B cell (primary cell): ENCODE data around the gene CPED1. TPM values are rescaled to one million over a fixed set of nuclear protein-coding genes. Genes with fewer than 3 reads are reported as not detected.
"Not testable (repeated sequence)": the region's sequence is repeated elsewhere in the genome, so short reads cannot be mapped to it uniquely, and the experiment has no call there.

Experiments
- ATAC-seq: fragments of 200-7000 bp; cut with Tn5 transposase; one replicate; pipeline ENCODE4 v1.10.0; 2021; ENCODE audit warnings: low read depth, mild to moderate bottlenecking, moderate number of reproducible peaks, moderate library complexity
- CTCF ChIA-PET: fragments of 350-600 bp; sonication (Branson Sonifier 250); formaldehyde crosslinking; loops from one replicate; lab custom pipeline; 2021; ENCODE audit warnings: antibody characterized with exemption, inconsistent platforms; lab: Charles Lee
- POLR2A ChIA-PET: fragments of 350-600 bp; sonication (Branson Sonifier 250); formaldehyde crosslinking; loops from one replicate; lab custom pipeline; 2021; ENCODE audit warnings: antibody characterized with exemption; lab: Charles Lee
- DNase-seq: peaks from one replicate; pipeline ENCODE4 v3.0.0; 2013
- H2AFZ ChIP-seq: 2 replicates; pipeline ENCODE4 v1.6.1; 2012; ENCODE audit warnings: mild to moderate bottlenecking, low read depth, low read length; ENCODE audit not compliant: insufficient read depth, poor library complexity, severe bottlenecking
- H3K27ac ChIP-seq, 2 donors: 1 replicate in 1 of 2; 2 replicates in 1 of 2; pipeline ENCODE4 v1.5.1; 2012 to 2013; ENCODE audit warnings: low read length in 2 of 2, mild to moderate bottlenecking in 2 of 2, moderate library complexity in 1 of 2
- H3K27me3 ChIP-seq, 4 experiments: fragments of 200-600 bp in 1 of 4; sonication (generic) in 1 of 4; replicated peaks in 1 of 4; 1 replicate in 2 of 4; 2 replicates in 2 of 4; pipeline versions ENCODE4 v1.6.1 to v1.7.0; 2013 to 2016; ENCODE audit warnings: low read length in 3 of 4, mild to moderate bottlenecking in 2 of 4, mixed read lengths in 1 of 4, moderate library complexity in 1 of 4; ENCODE audit not compliant: insufficient read depth in 4 of 4, control insufficient read depth in 3 of 4; ENCODE audit errors: control extremely low read depth in 1 of 4
- H3K36me3 ChIP-seq, 2 experiments: replicated peaks in 1 of 2; 1 replicate in 1 of 2; 2 replicates in 1 of 2; pipeline versions ENCODE4 v1.6.1 to v1.7.1; 2013; ENCODE audit warnings: low read length in 1 of 2; ENCODE audit not compliant: insufficient read depth in 2 of 2, control insufficient read depth in 1 of 2; ENCODE audit errors: control extremely low read depth in 1 of 2, extremely low read depth in 1 of 2
- H3K4me1 ChIP-seq, 2 donors: fragments of 200-600 bp in 1 of 2; sonication (generic) in 1 of 2; 1 replicate in 1 of 2; 2 replicates in 1 of 2; pipeline versions ENCODE4 v1.5.1 to v1.6.1; 2013 to 2017; ENCODE audit warnings: low read length in 2 of 2; ENCODE audit not compliant: control insufficient read depth in 2 of 2, insufficient read depth in 2 of 2
- H3K4me2 ChIP-seq: replicated peaks from 2 replicates; pipeline ENCODE3; 2012; ENCODE audit warnings: mild to moderate bottlenecking, low read depth, low read length; ENCODE audit not compliant: poor library complexity, severe bottlenecking
- H3K4me3 ChIP-seq, 5 experiments: fragments of 200-600 bp in 1 of 5; sonication (generic) in 1 of 5; 1 replicate in 3 of 5; 2 replicates in 2 of 5; pipeline versions ENCODE4 v1.5.1 to v1.7.0; 2011 to 2016; ENCODE audit warnings: low read length in 4 of 5, mild to moderate bottlenecking in 4 of 5, low read depth in 2 of 5, control low read depth in 1 of 5, moderate library complexity in 1 of 5; ENCODE audit not compliant: insufficient read depth in 1 of 5; ENCODE audit errors: control extremely low read depth in 1 of 5, extremely low read depth in 1 of 5
- H3K79me2 ChIP-seq: fragments of 200-600 bp; sonication (generic); one replicate; pipeline ENCODE4 v1.6.0; 2016; ENCODE audit warnings: low read length; ENCODE audit not compliant: control insufficient read depth, insufficient read depth
- H3K9ac ChIP-seq: fragments of 200-600 bp; sonication (generic); 2 replicates; pipeline ENCODE4 v1.6.1; 2017; ENCODE audit warnings: mild to moderate bottlenecking, low read length, moderate library complexity
- H3K9me3 ChIP-seq, 3 donors: one replicate each; pipeline versions ENCODE4 v1.6.1 to v1.7.1; 2013; ENCODE audit warnings: low read length in 2 of 3; ENCODE audit not compliant: control insufficient read depth in 2 of 3, insufficient read depth in 1 of 3; ENCODE audit errors: control extremely low read depth in 1 of 3
- H4K20me1 ChIP-seq: 2 replicates; pipeline ENCODE4 v1.6.0; 2012; ENCODE audit warnings: mild to moderate bottlenecking, low read length; ENCODE audit not compliant: insufficient read depth, control insufficient read depth, poor library complexity, severe bottlenecking
- H3K27ac Mint-ChIP-seq: one replicate; pipeline ENCODE4 v1.8.0; 2021; ENCODE audit warnings: mixed read lengths
- H3K27me3 Mint-ChIP-seq: one replicate; pipeline ENCODE4 v1.8.0; 2021; ENCODE audit warnings: mixed read lengths
- H3K4me1 Mint-ChIP-seq: one replicate; pipeline ENCODE4 v1.8.0; 2021; ENCODE audit warnings: mixed read lengths
- H3K4me3 Mint-ChIP-seq: one replicate; pipeline ENCODE4 v1.8.0; 2021; ENCODE audit warnings: mixed read lengths
- H3K9me3 Mint-ChIP-seq: one replicate; pipeline ENCODE4 v1.8.0; 2022; ENCODE audit warnings: mixed read lengths; ENCODE audit not compliant: insufficient read depth
- CTCF ChIP-seq: fragments of 200-600 bp; IDR thresholded peaks from one replicate; pipeline ENCODE4 v1.8.0; 2022; ENCODE audit warnings: antibody characterized with exemption, mild to moderate bottlenecking
- EZH2 ChIP-seq: IDR thresholded peaks from 2 replicates; pipeline ENCODE4 v1.6.1; 2012; ENCODE audit warnings: borderline replicate concordance, low read depth, mild to moderate bottlenecking, moderate library complexity, low read length; ENCODE audit not compliant: insufficient read depth, poor library complexity, severe bottlenecking
- whole genome bisulfite sequencing: methylation state at CpG from one replicate; pipeline ENCODE4 v1.1.5; 2013; ENCODE audit warnings: missing lambda C conversion rate; ENCODE audit not compliant: insufficient coverage; 5-methylcytosine and 5-hydroxymethylcytosine counted together
- intact Hi-C: fragments of 100-400 bp; cut with micrococcal nuclease; formaldehyde crosslinking; loops from one replicate; pipeline ENCODE4 v1.10.0; 2022
- polyA plus RNA-seq: library from polyadenylated mRNA; depleted of rRNA; stranded (reverse); fragments of >200 nt; gene quantifications from 2 replicates; pipeline ENCODE4 v1.2.3, GENCODE V29; 2012
- total RNA-seq, 2 donors: library from RNA; stranded (reverse); fragments of 120-200 nt in 1 of 2; gene quantifications; 1 replicate in 1 of 2; 2 replicates in 1 of 2; pipeline versions ENCODE4 v1.2.3 to v1.2.4, GENCODE V29; 2013 to 2022

CPED1 gene
- total and polyA plus RNA-seq, 2 donors (not counting 1 experiment from before 2014, with no cell fraction given) = 0.44 to 3.8 TPM

DNA sequence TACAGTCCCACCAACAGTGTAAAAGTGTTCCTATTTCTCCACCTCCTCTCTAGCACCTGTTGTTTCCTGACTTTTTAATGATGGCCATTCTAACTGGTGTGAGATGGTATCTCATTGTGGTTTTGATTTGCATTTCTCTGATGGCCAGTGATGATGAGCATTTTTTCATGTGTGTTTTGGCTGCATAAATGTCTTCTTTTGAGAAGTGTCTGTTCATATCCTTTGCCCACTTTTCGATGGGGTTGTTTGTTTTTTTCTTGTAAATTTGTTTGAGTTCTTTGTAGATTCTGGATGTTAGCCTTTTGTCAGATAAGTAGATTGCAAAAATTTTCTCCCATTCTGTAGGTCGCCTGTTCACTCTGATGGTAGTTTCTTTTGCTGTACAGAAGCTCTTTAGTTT, 79.2 kb downstream of the CPED1 start:
- H3K9me3 ChIP-seq, H2AFZ ChIP-seq, H3K4me3 ChIP-seq, DNase-seq, H3K4me1 ChIP-seq, POLR2A ChIA-PET, CTCF ChIA-PET, H3K9me3 Mint-ChIP-seq, H3K4me3 Mint-ChIP-seq, H3K4me2 ChIP-seq, H4K20me1 ChIP-seq, intact Hi-C loops, H3K79me2 ChIP-seq, H3K27ac ChIP-seq, H3K4me1 Mint-ChIP-seq, H3K36me3 ChIP-seq, ATAC-seq, H3K27ac Mint-ChIP-seq, H3K27me3 Mint-ChIP-seq, H3K9ac ChIP-seq, H3K27me3 ChIP-seq: not testable (repeated sequence)
- no CpG with 5 or more reads among the region's 2 CpGs for WGBS

DNA sequence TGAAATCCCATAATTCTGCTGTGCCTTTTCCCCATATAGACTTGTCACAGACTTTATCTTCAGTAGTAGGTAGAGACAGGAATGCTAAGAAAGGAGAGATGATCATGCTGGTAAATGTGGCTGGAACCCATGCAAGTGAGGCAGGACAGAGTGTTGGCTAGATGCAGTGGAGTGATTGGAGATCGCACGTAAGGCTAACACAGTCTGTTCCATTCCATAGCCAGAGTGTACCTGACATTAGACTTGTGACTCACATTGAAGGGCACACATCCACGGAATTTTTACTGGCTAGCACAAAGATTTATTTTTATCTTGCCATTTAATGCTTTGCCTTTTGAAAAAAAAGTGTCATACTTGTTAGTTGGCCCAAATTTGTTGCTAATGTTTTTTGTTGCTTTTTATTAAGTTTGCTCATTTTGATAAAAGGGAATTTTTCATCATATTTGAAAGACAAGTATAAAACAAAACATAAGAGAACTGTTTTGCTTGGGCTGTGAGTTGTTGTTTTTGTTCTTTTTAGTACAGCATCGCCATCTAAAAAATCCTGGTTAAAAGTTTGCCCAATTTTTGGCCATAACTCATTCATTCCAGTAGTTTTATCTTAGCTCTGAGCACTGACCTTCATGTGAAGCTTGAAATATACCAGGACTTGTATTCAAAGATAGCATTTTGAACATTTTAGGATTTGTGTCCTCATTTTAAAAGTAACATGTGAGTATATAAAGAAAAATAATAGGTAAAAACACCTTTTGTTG, 81.0 kb downstream of the CPED1 start:
- Mint-ChIP-seq H3K4me3 (no peak overlapping the region), H3K27ac (no peak overlapping the region), H3K27me3 (peaks cover 5% of the 10 kb centered on the region), H3K4me1 (no peaks in the 10 kb centered on the region), H3K9me3 (no peaks in the 10 kb centered on the region)
- H3K4me2 ChIP-seq = no peak overlapping the region
- no peaks in the 10 kb centered on the region for H4K20me1 ChIP-seq
- ATAC-seq (no peak), DNase-seq (no peak)
- H3K27ac ChIP-seq = no peak overlapping the region
- TF ChIP-seq CTCF (no peak), EZH2 (no peak)
- no peaks in the 10 kb centered on the region for H3K27me3 ChIP-seq
- H3K79me2 ChIP-seq = no peaks in the 10 kb centered on the region
- WGBS = 100% methylated on average over 2 of the region's 4 CpGs
- intact Hi-C loops = no loop called here
- H3K4me3 ChIP-seq = no peak overlapping the region
- H2AFZ ChIP-seq = no peak overlapping the region
- no peaks in the 10 kb centered on the region for H3K36me3 ChIP-seq
- ChIA-PET POLR2A (no interaction called here), CTCF (interaction anchor here (1.1 kb wide), 1 partner anchor 12 kb away, joined by 3 read pairs; no protein-coding TSS in a partner anchor)
- H3K9ac ChIP-seq = no peak overlapping the region
- H3K4me1 ChIP-seq = no peaks in the 10 kb centered on the region
- no peaks in the 10 kb centered on the region for H3K9me3 ChIP-seq
